GM21528 (cell line): ENCODE results near the gene PPP2R5E.
"Not testable (repeated sequence)": the region's sequence is repeated elsewhere in the genome, so short reads cannot be mapped to it uniquely, and the experiment has no call there.

Experiments used
- ATAC-seq: cut with Tn5 transposase; IDR thresholded peaks from one replicate; pipeline ENCODE4 v1.9.1; 2021; ENCODE audit warnings: mild to moderate bottlenecking, moderate library complexity; ENCODE audit not compliant: unreplicated experiment, low FRiP score

Gene PPP2R5E

GRCh38 chr14:63392236-63392635 is 150.9 kb downstream of the PPP2R5E start:
- ATAC-seq, result no peak

GRCh38 chr14:63388766-63389431 is 154.3 kb downstream of the PPP2R5E start:
- peak; percentile 82 for ATAC-seq

GRCh38 chr14:63387711-63388110 is 155.5 kb downstream of the PPP2R5E start:
- ATAC-seq, result no peak

GRCh38 chr14:63383776-63384367 is 159.3 kb downstream of the PPP2R5E start:
- ATAC-seq, result no peak

- no peak for ATAC-seq
Observed at GRCh38 chr14:63378444-63378843, 164.7 kb downstream of the PPP2R5E start.

GRCh38 chr14:63375769-63376168 is 167.4 kb downstream of the PPP2R5E start:
- ATAC-seq, result no peak

- not testable (repeated sequence) for ATAC-seq
Observed at GRCh38 chr14:63371613-63372012, 171.6 kb downstream of the PPP2R5E start.

GRCh38 chr14:63371033-63371432 is 172.1 kb downstream of the PPP2R5E start:
- no peak for ATAC-seq

- ATAC-seq, result no peak
Observed at GRCh38 chr14:63367742-63368364, 175.3 kb downstream of the PPP2R5E start.

GRCh38 chr14:63362389-63362819 is 180.8 kb downstream of the PPP2R5E start:
- no peak for ATAC-seq

GRCh38 chr14:63361790-63362189 is 181.4 kb downstream of the PPP2R5E start:
- ATAC-seq, result no peak

- ATAC-seq, result no peak
Observed at GRCh38 chr14:63357841-63358240, 185.3 kb downstream of the PPP2R5E start.

- no peak for ATAC-seq
Observed at GRCh38 chr14:63345826-63346225, 197.4 kb downstream of the PPP2R5E start.

- ATAC-seq, result no peak
Observed at GRCh38 chr14:63344336-63344735, 198.8 kb downstream of the PPP2R5E start.

- ATAC-seq, result no peak
Observed at GRCh38 chr14:63343878-63344277, 199.3 kb downstream of the PPP2R5E start.

- no peak for ATAC-seq
Observed at GRCh38 chr14:63342371-63342770, 200.8 kb downstream of the PPP2R5E start.

GRCh38 chr14:63328787-63329737 is 214.1 kb downstream of the PPP2R5E start:
- ATAC-seq, result no peak

GRCh38 chr14:63326840-63327239 is 216.3 kb downstream of the PPP2R5E start:
- no peak for ATAC-seq

- no peak for ATAC-seq
Observed at GRCh38 chr14:63322897-63323573, 220.1 kb downstream of the PPP2R5E start.

- ATAC-seq, result no peak
Observed at GRCh38 chr14:63322472-63322871, 220.7 kb downstream of the PPP2R5E start.
